ENCODE data around the gene TRPC4AP.

DNA sequence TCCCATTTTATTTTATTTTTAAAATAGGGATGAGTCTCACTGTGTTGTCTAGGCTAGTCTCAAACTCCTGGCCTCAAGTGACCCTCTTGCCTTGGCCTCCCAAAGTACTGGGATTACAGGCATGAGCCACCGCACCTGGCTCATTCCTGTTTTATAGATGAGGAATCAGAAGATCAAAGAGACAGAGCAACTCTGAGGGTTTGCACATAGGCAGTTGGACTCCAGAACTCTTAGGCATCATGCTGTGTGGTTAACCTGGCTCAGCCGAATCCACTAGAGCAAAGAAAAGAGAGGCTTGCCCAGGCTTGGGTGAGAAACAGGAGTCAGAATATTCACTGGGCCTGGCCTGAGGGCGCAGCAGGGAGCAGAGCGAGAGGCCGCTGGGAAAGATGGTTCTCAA, 127.6 kb downstream of the TRPC4AP start:
- TF ChIP-seq, protein P1, sequence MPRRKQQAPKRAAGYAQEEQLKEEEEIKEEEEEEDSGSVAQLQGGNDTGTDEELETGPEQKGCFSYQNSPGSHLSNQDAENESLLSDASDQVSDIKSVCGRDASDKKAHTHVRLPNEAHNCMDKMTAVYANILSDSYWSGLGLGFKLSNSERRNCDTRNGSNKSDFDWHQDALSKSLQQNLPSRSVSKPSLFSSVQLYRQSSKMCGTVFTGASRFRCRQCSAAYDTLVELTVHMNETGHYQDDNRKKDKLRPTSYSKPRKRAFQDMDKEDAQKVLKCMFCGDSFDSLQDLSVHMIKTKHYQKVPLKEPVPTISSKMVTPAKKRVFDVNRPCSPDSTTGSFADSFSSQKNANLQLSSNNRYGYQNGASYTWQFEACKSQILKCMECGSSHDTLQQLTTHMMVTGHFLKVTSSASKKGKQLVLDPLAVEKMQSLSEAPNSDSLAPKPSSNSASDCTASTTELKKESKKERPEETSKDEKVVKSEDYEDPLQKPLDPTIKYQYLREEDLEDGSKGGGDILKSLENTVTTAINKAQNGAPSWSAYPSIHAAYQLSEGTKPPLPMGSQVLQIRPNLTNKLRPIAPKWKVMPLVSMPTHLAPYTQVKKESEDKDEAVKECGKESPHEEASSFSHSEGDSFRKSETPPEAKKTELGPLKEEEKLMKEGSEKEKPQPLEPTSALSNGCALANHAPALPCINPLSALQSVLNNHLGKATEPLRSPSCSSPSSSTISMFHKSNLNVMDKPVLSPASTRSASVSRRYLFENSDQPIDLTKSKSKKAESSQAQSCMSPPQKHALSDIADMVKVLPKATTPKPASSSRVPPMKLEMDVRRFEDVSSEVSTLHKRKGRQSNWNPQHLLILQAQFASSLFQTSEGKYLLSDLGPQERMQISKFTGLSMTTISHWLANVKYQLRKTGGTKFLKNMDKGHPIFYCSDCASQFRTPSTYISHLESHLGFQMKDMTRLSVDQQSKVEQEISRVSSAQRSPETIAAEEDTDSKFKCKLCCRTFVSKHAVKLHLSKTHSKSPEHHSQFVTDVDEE (CRISPR knock-in tag; IDR thresholded peaks at IDR 0.05), result no peak
- TF ChIP-seq GLIS3 (CRISPR knock-in tag; IDR thresholded peaks at IDR 0.05) (no peak), RARB (CRISPR knock-in tag; IDR thresholded peaks at IDR 0.05) (no peak), ZNF565 (CRISPR knock-in tag; conservative IDR thresholded peaks at IDR 0.05; ENCODE audit: low read depth) (no peak), ARNTL (CRISPR knock-in tag; IDR thresholded peaks at IDR 0.05; ENCODE audit: borderline replicate concordance, low read depth) (no peak), TCF4 (CRISPR knock-in tag; IDR thresholded peaks at IDR 0.05; ENCODE audit: borderline replicate concordance) (no peak)
- TF ChIP-seq, protein P2, sequence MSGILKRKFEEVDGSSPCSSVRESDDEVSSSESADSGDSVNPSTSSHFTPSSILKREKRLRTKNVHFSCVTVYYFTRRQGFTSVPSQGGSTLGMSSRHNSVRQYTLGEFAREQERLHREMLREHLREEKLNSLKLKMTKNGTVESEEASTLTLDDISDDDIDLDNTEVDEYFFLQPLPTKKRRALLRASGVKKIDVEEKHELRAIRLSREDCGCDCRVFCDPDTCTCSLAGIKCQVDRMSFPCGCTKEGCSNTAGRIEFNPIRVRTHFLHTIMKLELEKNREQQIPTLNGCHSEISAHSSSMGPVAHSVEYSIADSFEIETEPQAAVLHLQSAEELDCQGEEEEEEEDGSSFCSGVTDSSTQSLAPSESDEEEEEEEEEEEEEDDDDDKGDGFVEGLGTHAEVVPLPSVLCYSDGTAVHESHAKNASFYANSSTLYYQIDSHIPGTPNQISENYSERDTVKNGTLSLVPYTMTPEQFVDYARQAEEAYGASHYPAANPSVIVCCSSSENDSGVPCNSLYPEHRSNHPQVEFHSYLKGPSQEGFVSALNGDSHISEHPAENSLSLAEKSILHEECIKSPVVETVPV (CRISPR knock-in tag; IDR thresholded peaks at IDR 0.05), result no peak
